ENCODE measurements around the gene KIAA0825.

- TF ChIP-seq CTCF (IDR thresholded peaks at IDR 0.05) = no peak
- no peak for TF ChIP-seq POLR2A (IDR thresholded peaks at IDR 0.05)
These were observed 228.9 kb downstream of the KIAA0825 start for GRCh38 chr5:94389515-94389899.

All from Peyer's patch (tissue), 4 donors.